Daoy (cell line): ENCODE measurements around the gene FZR1. TPM values are rescaled to one million over a fixed set of nuclear protein-coding genes. Genes with fewer than 3 reads are reported as not detected.
A peak's percentile ranks its signal among the peaks of the same experiment; 100 is the strongest.

Experiments used
- DNase-seq: peaks from one replicate; pipeline ENCODE4 v3.0.0-alpha.2; 2015; ENCODE audit warnings: low read depth
- total RNA-seq: library from RNA; depleted of rRNA; stranded (reverse); fragments of >200 nt; shearing (Covaris generic); gene quantifications from 2 replicates; pipeline ENCODE4 v1.2.3, GENCODE V29; 2014

The FZR1 gene
- total RNA-seq, 1 experiment from 2014 or later: 43.7 TPM

- DNase-seq: no peak
Measured at GRCh38 chr19:3471954-3472655, 34.0 kb upstream of the FZR1 start.

DNA sequence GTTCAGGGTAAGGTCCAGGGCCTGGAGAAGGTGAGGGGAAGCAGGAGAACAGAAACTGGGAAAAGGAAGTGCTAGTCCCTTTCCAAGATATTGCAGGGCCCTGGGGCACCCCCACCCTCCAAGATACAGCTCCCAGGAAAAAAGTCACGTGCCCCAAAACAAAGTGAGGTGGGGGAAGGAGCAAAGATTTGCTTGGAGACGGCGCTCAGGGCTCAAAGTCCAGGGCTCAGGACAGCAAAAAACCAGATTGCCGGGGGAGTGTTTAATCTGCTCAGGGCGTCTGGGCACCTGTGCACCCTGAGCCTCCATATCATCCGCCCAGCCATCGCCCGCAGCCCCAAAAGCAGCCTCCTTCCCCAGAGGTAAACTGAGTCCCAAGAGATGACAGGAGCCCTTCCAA, 32.1 kb upstream of the FZR1 start:
- DNase-seq: no peak

GRCh38 chr19:3474614-3475013, 31.5 kb upstream of the FZR1 start:
- DNase-seq: no peak

GRCh38 chr19:3475449-3475848, 30.7 kb upstream of the FZR1 start:
- DNase-seq: no peak

- no peak for DNase-seq
Measured at GRCh38 chr19:3476830-3477229, 29.3 kb upstream of the FZR1 start.

GRCh38 chr19:3477506-3477905, 28.6 kb upstream of the FZR1 start:
- DNase-seq: no peak

DNA sequence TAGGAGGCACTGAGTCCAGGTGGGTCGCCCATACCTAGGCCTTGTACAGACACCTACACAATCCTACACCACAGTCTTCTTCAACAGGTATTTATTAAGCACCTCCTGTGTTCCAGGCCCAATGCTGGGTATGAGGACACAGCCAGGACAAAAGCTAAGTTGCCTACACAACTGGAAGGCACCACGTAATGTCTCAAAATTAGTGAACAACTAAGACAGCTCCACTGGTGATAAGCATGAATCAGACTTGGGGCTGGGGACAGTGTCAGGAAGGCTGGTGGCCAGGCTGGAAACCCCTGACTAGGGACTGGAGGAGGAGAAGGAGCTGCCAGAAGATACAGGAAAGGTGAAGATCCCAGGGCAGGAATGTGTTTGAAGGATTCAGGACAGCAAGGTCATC, 28.2 kb upstream of the FZR1 start:
- DNase-seq: no peak

GRCh38 chr19:3478409-3479176, 27.5 kb upstream of the FZR1 start:
- DNase-seq: no peak

DNA sequence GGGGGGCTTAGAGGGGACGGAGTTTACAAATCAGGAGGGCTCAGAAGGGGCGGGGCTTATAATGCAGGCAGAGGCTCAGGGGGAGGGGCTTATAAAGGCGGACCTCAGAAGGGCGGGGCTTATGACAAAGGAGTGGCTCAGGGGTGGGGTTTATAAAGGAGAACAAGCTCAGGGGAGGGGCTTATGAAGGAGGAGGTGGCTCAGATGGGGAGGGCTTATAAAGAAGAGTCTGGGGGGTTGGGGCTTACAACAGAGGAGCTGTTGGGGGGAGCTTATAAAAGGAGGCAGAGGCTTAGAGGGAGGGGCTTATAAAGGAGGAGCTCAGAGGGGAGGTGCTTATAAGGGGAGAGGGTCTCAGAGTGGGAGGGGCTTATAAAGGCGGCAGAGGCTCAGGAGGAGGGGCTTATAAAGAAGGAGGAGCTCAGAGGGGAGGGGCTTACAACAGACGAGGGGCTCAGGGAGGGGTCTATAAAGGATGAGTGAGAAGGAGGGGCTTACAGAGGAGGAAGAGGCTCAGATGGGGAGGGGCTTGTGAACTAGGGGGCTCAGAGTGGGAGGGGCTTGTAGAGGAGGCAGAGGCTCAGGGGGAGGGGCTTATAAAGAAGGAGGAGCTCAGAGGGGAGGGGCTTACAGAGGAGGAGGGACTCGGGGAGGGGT, 26.8 kb upstream of the FZR1 start:
- no peak for DNase-seq

- peak; percentile 52 for DNase-seq
Measured at GRCh38 chr19:3479834-3480215, 26.3 kb upstream of the FZR1 start.

DNA sequence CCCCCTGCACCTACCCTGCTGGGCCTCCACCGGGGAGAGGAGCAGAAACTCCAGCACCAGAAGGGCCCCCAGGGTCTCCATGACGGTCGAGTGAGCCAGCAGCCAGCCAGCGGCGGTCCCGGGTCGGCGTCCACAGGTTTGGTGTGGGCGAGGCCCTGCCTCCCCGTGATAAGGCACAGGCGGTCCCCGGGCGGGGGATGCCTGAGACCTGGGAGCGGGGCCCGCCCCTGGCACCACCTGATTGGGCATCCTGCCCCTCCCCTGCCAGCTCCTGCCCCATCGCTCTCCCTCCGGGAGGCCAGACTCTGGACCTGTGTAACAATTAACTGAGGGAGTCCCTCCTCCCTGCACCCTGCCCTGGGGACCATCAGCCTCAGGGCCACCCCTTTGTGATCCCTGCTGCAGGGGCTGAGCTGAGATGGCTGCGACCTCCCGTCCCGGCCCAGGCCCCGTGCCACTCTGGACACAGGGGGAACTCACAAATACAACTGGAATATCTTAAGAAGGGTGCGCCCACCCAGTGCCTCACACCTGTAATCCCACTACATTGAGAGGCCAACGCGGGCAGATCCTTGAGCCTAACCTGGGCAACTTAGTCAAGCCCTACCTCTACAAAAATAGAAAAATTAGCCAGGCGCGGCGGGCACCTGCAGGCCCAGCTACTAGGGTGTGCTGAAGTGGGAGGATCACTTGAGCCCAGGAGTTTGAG, 25.6 kb upstream of the FZR1 start, which contains the start of gene SMIM24:
Gene SMIM24 (minus strand): TSS at position 143 of the 709 bp plus-strand sequence. CDS start 62 bp downstream, at position 81.
- DNase-seq: no peak

DNA sequence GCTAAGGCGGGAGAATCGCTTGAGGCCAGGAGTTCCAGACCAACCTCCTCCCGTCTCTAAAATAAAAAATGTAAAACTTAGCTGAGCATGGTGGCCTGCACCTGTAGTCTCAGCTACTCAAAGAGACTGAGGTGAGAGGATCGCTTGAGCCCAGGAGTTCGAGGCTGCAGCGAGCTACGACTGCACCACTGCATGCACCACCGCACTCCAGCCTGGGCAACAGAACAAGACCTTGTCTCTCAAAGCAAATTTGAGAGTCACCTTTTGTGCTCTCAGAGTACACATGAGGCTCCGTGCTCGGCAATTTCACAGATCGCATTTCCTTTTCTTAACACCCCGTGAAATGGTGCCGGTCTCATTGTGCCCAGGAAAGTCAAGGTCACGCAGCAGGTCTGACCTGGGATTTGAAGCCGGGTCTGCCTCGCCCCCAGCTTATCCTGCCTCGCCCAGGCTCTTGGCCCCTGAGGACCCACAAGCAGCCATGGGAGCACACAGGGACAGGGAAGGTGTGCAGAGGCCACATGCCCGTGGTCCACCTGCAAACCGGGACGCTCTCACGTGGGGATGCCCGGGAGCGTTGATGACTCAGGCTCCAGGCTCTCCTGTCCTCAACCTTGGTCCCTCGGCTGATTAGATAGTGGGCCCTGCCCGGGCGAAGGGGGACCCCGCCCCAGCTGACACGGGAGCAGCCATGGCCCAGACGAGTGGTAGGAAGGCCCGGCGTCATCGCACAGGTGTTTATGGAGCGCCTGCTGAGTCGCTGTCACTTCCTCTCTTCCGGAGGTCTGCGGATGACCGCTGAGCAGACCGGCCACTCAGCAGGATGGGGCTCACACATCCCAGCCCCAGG, 24.6 kb upstream of the FZR1 start:
- no peak for DNase-seq

GRCh38 chr19:3482507-3483225, 23.4 kb upstream of the FZR1 start:
- peak; percentile 54 for DNase-seq

DNA sequence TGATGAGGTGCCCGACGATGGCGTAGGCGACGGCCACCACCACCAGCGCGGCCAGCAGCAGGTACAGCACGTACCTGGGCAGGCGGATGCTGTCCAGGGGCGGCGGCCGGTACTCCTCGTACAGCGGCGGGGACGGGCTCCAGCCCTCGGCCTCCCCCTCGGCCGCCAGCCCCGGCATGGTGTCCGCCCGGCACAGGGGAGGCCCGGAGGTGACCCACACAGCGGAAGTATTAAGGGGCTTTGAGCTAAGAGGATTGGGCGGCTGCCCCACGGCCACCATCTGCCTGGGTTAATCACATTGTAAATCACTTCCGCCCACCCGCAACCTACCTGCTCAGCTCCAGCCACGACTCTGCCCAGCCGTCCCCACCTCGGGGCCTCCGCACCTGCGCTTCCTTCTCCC, 22.9 kb upstream of the FZR1 start, which contains the start of gene SMIM44:
Gene SMIM44 (minus strand): TSS at position 216 of the 403 bp plus-strand sequence. CDS start 38 bp downstream, at position 178.
- DNase-seq: no peak

DNA sequence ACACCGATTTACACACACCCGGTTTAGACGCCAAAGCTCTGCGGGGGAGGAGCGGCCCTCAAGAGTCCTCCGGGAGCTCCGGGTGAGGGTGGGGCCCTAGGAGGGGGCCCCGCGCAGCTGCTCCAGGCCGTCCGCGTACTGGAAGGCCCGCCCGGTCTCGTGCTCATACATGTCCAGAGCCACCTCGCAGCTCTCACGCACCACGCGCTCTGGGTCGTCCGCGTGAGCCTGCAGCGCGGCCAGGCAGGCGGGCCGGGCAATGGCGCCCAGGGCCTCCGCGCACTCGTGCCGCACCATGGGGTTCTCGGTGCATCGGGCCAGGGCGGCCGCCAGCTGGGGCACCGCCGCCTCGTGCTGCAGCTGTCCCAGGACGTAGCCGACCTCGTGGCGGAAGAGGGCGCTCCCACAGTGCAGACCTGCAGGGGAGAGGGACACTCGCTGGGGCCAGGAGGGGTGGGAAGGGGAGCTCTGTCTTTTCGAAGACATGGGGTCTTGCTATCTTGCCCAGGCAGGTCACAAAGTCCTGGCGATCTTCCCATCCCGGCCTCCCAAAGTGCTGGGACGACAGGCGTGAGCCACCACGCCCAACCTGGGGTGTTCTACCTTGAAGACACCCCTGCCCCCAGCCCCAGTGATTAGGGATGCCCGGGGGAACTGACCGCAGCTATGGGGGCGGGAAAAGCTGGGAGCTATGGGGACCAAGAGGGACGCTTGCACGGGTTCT, 14.6 kb upstream of the FZR1 start:
- no peak for DNase-seq

DNA sequence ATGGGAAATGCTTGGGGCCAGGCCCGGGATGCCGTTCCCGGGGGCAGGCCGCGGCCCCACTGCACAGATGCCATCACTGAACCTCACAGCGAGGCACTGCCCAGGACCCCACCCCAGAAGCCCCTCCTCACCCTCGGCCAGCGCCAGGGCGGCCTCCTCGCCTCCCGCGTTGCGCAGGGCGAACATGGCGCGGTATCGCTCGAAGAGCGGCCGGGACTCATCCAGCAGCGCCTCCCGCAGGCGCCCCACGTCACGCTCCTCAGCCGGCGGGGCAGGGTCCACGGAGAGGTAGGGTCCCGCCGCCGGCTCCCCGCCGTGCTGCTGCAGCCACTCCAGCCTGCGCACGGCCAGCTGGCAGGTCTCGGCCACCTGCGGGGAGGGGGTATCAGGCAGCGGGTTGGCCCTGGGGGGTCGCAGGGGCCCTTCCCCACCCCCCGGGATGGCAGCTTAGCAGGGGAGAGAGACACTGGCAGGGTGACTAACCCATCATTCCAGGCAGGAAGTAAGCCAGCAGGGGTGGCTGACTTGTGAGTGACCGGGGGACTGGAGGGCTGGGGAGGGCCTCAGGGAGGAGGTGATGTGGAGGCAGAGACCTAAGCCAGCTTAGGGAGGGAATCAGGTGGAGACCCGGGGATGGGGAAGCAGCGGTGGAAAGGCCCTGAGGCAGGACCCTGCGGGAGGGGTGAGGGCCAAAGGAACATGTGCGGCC, 13.8 kb upstream of the FZR1 start:
- DNase-seq: no peak

GRCh38 chr19:3492919-3493318, 13.2 kb upstream of the FZR1 start:
- no peak for DNase-seq

DNA sequence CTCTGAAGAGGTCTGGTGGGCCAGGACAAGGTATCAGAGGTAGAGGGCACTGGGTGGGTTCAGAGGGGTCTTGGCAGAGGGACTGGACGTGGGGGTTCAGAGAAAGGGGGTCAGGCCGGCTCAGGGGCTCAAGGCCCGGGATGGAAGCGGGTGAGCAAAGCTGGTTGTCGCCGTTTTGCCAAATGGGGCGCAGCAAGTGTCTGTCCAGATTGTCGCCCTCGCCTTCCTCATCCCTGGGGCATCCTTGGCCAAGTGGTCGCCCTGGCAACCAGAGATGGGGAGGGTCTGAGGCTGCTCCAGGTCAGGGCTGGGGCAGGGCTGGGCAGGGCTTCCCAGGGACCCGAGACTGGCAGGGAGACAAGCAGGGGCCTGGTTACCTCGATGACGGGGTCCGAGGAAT, 12.5 kb upstream of the FZR1 start:
- no peak for DNase-seq

DNA sequence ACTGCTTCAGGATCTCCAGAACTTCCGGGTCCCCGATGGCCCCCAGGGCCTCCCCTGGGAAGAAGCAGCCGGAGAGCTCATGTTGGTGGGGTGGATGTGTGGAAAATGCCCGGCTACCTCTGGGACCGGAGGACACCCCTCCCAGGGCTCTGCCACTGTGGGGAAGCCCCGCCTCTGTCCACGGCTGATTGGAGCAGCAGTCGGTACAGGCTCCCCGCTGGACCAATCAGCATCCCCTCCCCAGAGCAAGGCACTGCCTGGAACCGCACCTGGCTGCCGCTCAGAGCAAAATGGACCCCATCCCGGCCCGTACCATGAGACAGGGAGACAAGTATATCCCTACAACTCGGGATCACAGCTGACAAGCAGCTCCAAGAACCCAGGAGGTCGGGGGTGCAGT, 12.1 kb upstream of the FZR1 start:
- no peak for DNase-seq
